HepG2 (cell line): ENCODE results near the gene TOM1L2. TPM values are rescaled to one million over a fixed set of nuclear protein-coding genes. Genes with fewer than 3 reads are reported as not detected.

Experiments
- BRD4 ChIP-seq: sonication (generic); formaldehyde crosslinking; IDR thresholded peaks from 2 replicates; pipeline ENCODE4 v1.4.0; 2020; ENCODE audit warnings: missing genetic modification reagents
- ELF4 ChIP-seq: sonication (generic); formaldehyde crosslinking; IDR thresholded peaks from 2 replicates; pipeline ENCODE4 v1.5.0; 2020; ENCODE audit warnings: missing genetic modification reagents, mild to moderate bottlenecking, moderate library complexity, borderline replicate concordance
- GMEB1 ChIP-seq: sonication (generic); formaldehyde crosslinking; IDR thresholded peaks from 2 replicates; pipeline ENCODE4 v1.5.1; 2020; ENCODE audit warnings: missing genetic modification reagents, mild to moderate bottlenecking, borderline replicate concordance
- KIAA2018 ChIP-seq: sonication (generic); formaldehyde crosslinking; IDR thresholded peaks from 2 replicates; pipeline ENCODE4 v1.5.0; 2020; ENCODE audit warnings: mild to moderate bottlenecking, missing genetic modification reagents, borderline replicate concordance
- STAT5B ChIP-seq: sonication (generic); formaldehyde crosslinking; IDR thresholded peaks from 2 replicates; pipeline ENCODE4 v1.4.0; 2020; ENCODE audit warnings: missing genetic modification reagents
- U2AF1 ChIP-seq: fragments of 200-400 bp; formaldehyde crosslinking; optimal IDR thresholded peaks from 2 replicates; pipeline ENCODE3; 2017; ENCODE audit warnings: mild to moderate bottlenecking, low read depth, low read length
- ZBTB34 ChIP-seq: sonication (generic); formaldehyde crosslinking; IDR thresholded peaks from 2 replicates; pipeline ENCODE4 v1.8.0; 2022; ENCODE audit warnings: mild to moderate bottlenecking, missing genetic modification reagents
- ZBTB8A ChIP-seq: sonication (generic); formaldehyde crosslinking; IDR thresholded peaks from 2 replicates; pipeline ENCODE4 v1.4.0; 2020; ENCODE audit warnings: mild to moderate bottlenecking, low read depth, missing genetic modification reagents, borderline replicate concordance
- ZFP36 ChIP-seq: fragments of 150-350 bp; IDR thresholded peaks from 2 replicates; pipeline ENCODE4 v1.6.1; 2018; ENCODE audit warnings: borderline replicate concordance, low read length, low read depth; ENCODE audit not compliant: partially characterized antibody
- ZNF10 ChIP-seq: sonication (generic); formaldehyde crosslinking; IDR thresholded peaks from 2 replicates; pipeline ENCODE4 v1.4.0; 2020; ENCODE audit warnings: mild to moderate bottlenecking, low read depth, missing genetic modification reagents, borderline replicate concordance
- ZNF138 ChIP-seq: sonication (generic); formaldehyde crosslinking; IDR thresholded peaks from 2 replicates; pipeline ENCODE4 v1.5.0; 2020; ENCODE audit warnings: mild to moderate bottlenecking, low read depth, missing genetic modification reagents
- ZNF280D ChIP-seq: sonication (generic); formaldehyde crosslinking; IDR thresholded peaks from 2 replicates; pipeline ENCODE4 v1.5.1; 2020; ENCODE audit warnings: mild to moderate bottlenecking, missing genetic modification reagents
- polyA plus RNA-seq, 8 experiments: library from polyadenylated mRNA; depleted of rRNA in 3 of 8; stranded (reverse) in 7 of 8; unstranded in 1 of 8; fragments of >200 nt; fragmentation: Illumina TruSeq in 4 of 8; extraction: Trizol in 4 of 8; gene quantifications; 2 replicates each; pipeline versions ENCODE4 v1.2.1 to v1.2.3, GENCODE V29; 2011 to 2016; ENCODE audit warnings: low read depth in 4 of 8, missing spikeins in 1 of 8, mixed read lengths in 1 of 8; ENCODE audit not compliant: insufficient read depth in 1 of 8
- total RNA-seq, 5 experiments: library from RNA; depleted of rRNA; stranded (reverse); fragments of >200 nt; fragmentation: Illumina TruSeq; extraction: Trizol; gene quantifications; 2 replicates each; pipeline ENCODE4 v1.2.3, GENCODE V29; 2016; ENCODE audit warnings: low read depth in 1 of 5

The TOM1L2 gene
- total and polyA plus RNA-seq, 2 of the 13 experiments (the other 11 are each of a cell fraction or from before 2014, with no cell fraction given), result 4.7 to 7.4 TPM

GRCh38 chr17:17812211-17813054, 159.8 kb downstream of the TOM1L2 start (continued):
- TF ChIP-seq ZNF280D, result no peak
- no peak for TF ChIP-seq ZBTB8A
- no peak for TF ChIP-seq ZBTB34
- no peak for TF ChIP-seq KIAA2018 (CRISPR knock-in tag)
- no peak for TF ChIP-seq GMEB1 (CRISPR knock-in tag)
- no peak for TF ChIP-seq BRD4 (CRISPR knock-in tag)
- no peak for TF ChIP-seq ZFP36
- peak; percentile 57 for TF ChIP-seq U2AF1
- TF ChIP-seq ELF4 (CRISPR knock-in tag), result no peak
- no peak for TF ChIP-seq ZNF138
- no peak for TF ChIP-seq ZNF10 (CRISPR knock-in tag)
- no peak for TF ChIP-seq STAT5B (CRISPR knock-in tag)
